IMR-90 (cell line): ENCODE results near the gene ST3GAL3. TPM values are rescaled to one million over a fixed set of nuclear protein-coding genes. Genes with fewer than 3 reads are reported as not detected.

Experiments used
- ATAC-seq: fragments of 200-7000 bp; cut with Tn5 transposase; 2 replicates; pipeline ENCODE4 v1.9.1; 2020; ENCODE audit warnings: low read depth, mild to moderate bottlenecking, moderate library complexity
- BruUV-seq: library from RNA; stranded (reverse); fragments of 400-500 nt; replicated peaks from 2 replicates; lab custom pipeline; 2021; lab: Mats Ljungman, UMichigan
- CTCF ChIA-PET: fragments of 300-600 bp; formaldehyde crosslinking; extraction: SDS; loops from one replicate; lab custom pipeline; 2021; ENCODE audit warnings: antibody characterized with exemption; lab: Yijun Ruan, JAX
- POLR2A ChIA-PET: fragments of 300-600 bp; sonication (Branson Sonifier 250); formaldehyde crosslinking; loops from one replicate; lab custom pipeline; 2022; ENCODE audit warnings: antibody characterized with exemption; ENCODE audit not compliant: unreplicated experiment; lab: Charles Lee
- DNase-seq: peaks from one replicate; pipeline ENCODE4 v3.0.0; 2013
- H2AFZ ChIP-seq: replicated peaks from 2 replicates; pipeline ENCODE3; 2013; ENCODE audit warnings: low read length, mild to moderate bottlenecking; ENCODE audit not compliant: poor library complexity
- H2AK5ac ChIP-seq: 2 replicates; pipeline ENCODE4 v1.6.1; 2013; ENCODE audit warnings: low read depth, low read length, inconsistent platforms
- H2AK9ac ChIP-seq: replicated peaks from 2 replicates; pipeline ENCODE3; 2013; ENCODE audit warnings: mild to moderate bottlenecking, low read depth, low read length, moderate library complexity; ENCODE audit not compliant: poor library complexity
- H2BK120ac ChIP-seq: 2 replicates; pipeline ENCODE4 v1.6.1; 2013; ENCODE audit warnings: low read depth, low read length, inconsistent platforms
- H2BK15ac ChIP-seq: 3 replicates; pipeline ENCODE4 v1.6.1; 2013; ENCODE audit warnings: low read depth, low read length, inconsistent platforms
- H2BK20ac ChIP-seq: 2 replicates; pipeline ENCODE4 v1.6.1; 2013; ENCODE audit warnings: low read depth, mild to moderate bottlenecking, inconsistent platforms, low read length, moderate library complexity
- H2BK5ac ChIP-seq: 2 replicates; pipeline ENCODE4 v1.6.1; 2013; ENCODE audit warnings: mild to moderate bottlenecking, low read depth, low read length, inconsistent platforms; ENCODE audit not compliant: poor library complexity, severe bottlenecking
- H3K14ac ChIP-seq: replicated peaks from 2 replicates; pipeline ENCODE4 v1.6.1; 2013; ENCODE audit warnings: low read depth, low read length, inconsistent platforms
- H3K18ac ChIP-seq: 2 replicates; pipeline ENCODE4 v1.6.1; 2013; ENCODE audit warnings: low read depth, low read length, control low read depth
- H3K23ac ChIP-seq: 2 replicates; pipeline ENCODE4 v1.6.1; 2013; ENCODE audit warnings: low read depth, low read length, inconsistent platforms
- H3K27ac ChIP-seq: 2 replicates; pipeline ENCODE4 v1.5.1; 2013; ENCODE audit warnings: mild to moderate bottlenecking, control low read depth, low read length; ENCODE audit not compliant: insufficient read depth
- H3K27me3 ChIP-seq: 2 replicates; pipeline ENCODE4 v1.6.1; 2013; ENCODE audit warnings: low read length; ENCODE audit not compliant: control insufficient read depth, insufficient read depth
- H3K36me3 ChIP-seq: 2 replicates; pipeline ENCODE4 v1.6.1; 2013; ENCODE audit warnings: low read length, mixed read lengths; ENCODE audit not compliant: control insufficient read depth, insufficient read depth
- H3K4ac ChIP-seq: 2 replicates; pipeline ENCODE4 v1.6.1; 2013; ENCODE audit warnings: low read depth, low read length, inconsistent platforms
- H3K4me1 ChIP-seq: 2 replicates; pipeline ENCODE4 v1.6.1; 2013; ENCODE audit warnings: low read length, mixed read lengths; ENCODE audit not compliant: control insufficient read depth, insufficient read depth
- H3K4me2 ChIP-seq: 2 replicates; pipeline ENCODE4 v1.6.1; 2013; ENCODE audit warnings: low read depth, mild to moderate bottlenecking, control low read depth, low read length, moderate library complexity
- H3K4me3 ChIP-seq: 2 replicates; pipeline ENCODE4 v1.5.1; 2013; ENCODE audit warnings: low read depth, mild to moderate bottlenecking, control low read depth, low read length, moderate library complexity; ENCODE audit not compliant: insufficient read depth
- H3K56ac ChIP-seq: 2 replicates; pipeline ENCODE4 v1.6.1; 2013; ENCODE audit warnings: low read length, inconsistent platforms; ENCODE audit not compliant: insufficient read depth; ENCODE audit errors: extremely low read depth
- H3K79me1 ChIP-seq, 2 experiments: 2 replicates each; pipeline ENCODE4 v1.6.1; 2013; ENCODE audit warnings: low read length in 2 of 2, inconsistent platforms in 1 of 2, low read depth in 1 of 2
- H3K9ac ChIP-seq: 2 replicates; pipeline ENCODE4 v1.6.1; 2013; ENCODE audit warnings: low read depth, low read length, control low read depth
- H3K9me1 ChIP-seq: 2 replicates; pipeline ENCODE4 v1.6.1; 2013; ENCODE audit warnings: low read length, inconsistent platforms; ENCODE audit not compliant: insufficient read depth
- H3K9me3 ChIP-seq: 2 replicates; pipeline ENCODE4 v1.6.1; 2013; ENCODE audit warnings: low read length; ENCODE audit not compliant: control insufficient read depth, insufficient read depth
- H4K20me1 ChIP-seq: 2 replicates; pipeline ENCODE4 v1.6.1; 2013; ENCODE audit warnings: low read length, inconsistent platforms; ENCODE audit not compliant: insufficient read depth
- H4K5ac ChIP-seq: 2 replicates; pipeline ENCODE4 v1.6.1; 2013; ENCODE audit warnings: mild to moderate bottlenecking, low read depth, low read length, control low read depth
- H4K8ac ChIP-seq, 2 experiments: 2 replicates each; pipeline ENCODE4 v1.6.1; 2013; ENCODE audit warnings: low read depth in 2 of 2, low read length in 2 of 2, control low read depth in 1 of 2, inconsistent platforms in 1 of 2
- H4K91ac ChIP-seq: 2 replicates; pipeline ENCODE4 v1.6.1; 2013; ENCODE audit warnings: low read depth, low read length, inconsistent platforms; ENCODE audit not compliant: insufficient read depth
- BHLHE40 ChIP-seq: fragments of 150-350 bp; IDR thresholded peaks from 2 replicates; pipeline ENCODE4 v1.6.1; 2016; ENCODE audit warnings: mild to moderate bottlenecking, low read depth, low read length
- CEBPB ChIP-seq: IDR thresholded peaks from 2 replicates; pipeline ENCODE4 v1.6.1; 2012; ENCODE audit warnings: low read depth, low read length, improper control_type of control experiment
- MAFK ChIP-seq: IDR thresholded peaks from 2 replicates; pipeline ENCODE4 v1.6.1; 2012; ENCODE audit warnings: low read depth, low read length, improper control_type of control experiment
- MAZ ChIP-seq: IDR thresholded peaks from 2 replicates; pipeline ENCODE4 v1.6.1; 2012; ENCODE audit warnings: low read depth, mild to moderate bottlenecking, low read length, improper control_type of control experiment, moderate library complexity, borderline replicate concordance
- MXI1 ChIP-seq: IDR thresholded peaks from 2 replicates; pipeline ENCODE4 v1.6.1; 2012; ENCODE audit warnings: low read depth, mild to moderate bottlenecking, low read length, moderate library complexity, borderline replicate concordance
- POLR2A ChIP-seq: IDR thresholded peaks from 2 replicates; pipeline ENCODE4 v1.6.1; 2012; ENCODE audit warnings: mild to moderate bottlenecking, low read depth, low read length
- RAD21 ChIP-seq: IDR thresholded peaks from 2 replicates; pipeline ENCODE4 v1.6.1; 2012; ENCODE audit warnings: low read length, improper control_type of control experiment
- RCOR1 ChIP-seq: IDR thresholded peaks from 2 replicates; pipeline ENCODE4 v1.6.1; 2012; ENCODE audit warnings: mild to moderate bottlenecking, low read length, improper control_type of control experiment; ENCODE audit not compliant: insufficient replicate concordance
- RFX5 ChIP-seq: IDR thresholded peaks from 2 replicates; pipeline ENCODE4 v1.8.0; 2012; ENCODE audit warnings: low read depth, mild to moderate bottlenecking, low read length, moderate library complexity
- WGBS, 2 experiments: methylation state at CpG; one replicate each; pipeline versions ENCODE4 v1.1.5 to v1.1.7; 2013; ENCODE audit warnings: missing lambda C conversion rate in 2 of 2; ENCODE audit not compliant: insufficient read length in 1 of 2; ENCODE audit errors: extremely low coverage in 2 of 2; 5-methylcytosine and 5-hydroxymethylcytosine counted together
- dilution Hi-C: fragments of 300-500 bp; cut with HindIII; formaldehyde crosslinking; loops from one replicate; pipeline ENCODE4 v1.14.3; 2018; ENCODE audit warnings: low sequenced_read_pairs; ENCODE audit not compliant: unreplicated experiment
- in situ Hi-C: fragments of 300-500 bp; cut with MboI; formaldehyde crosslinking; loops from 3 replicates; pipeline ENCODE4 v1.14.3; 2019; ENCODE audit warnings: low sequenced_read_pairs, inconsistent platforms, mixed read lengths
- intact Hi-C: fragments of 100-400 bp; cut with micrococcal nuclease; formaldehyde crosslinking; loops from 2 replicates; pipeline ENCODE4 v1.10.0; 2022
- polyA plus RNA-seq, 3 experiments: library from polyadenylated mRNA; depleted of rRNA; stranded (reverse); fragments of >200 nt; gene quantifications; 2 replicates each; pipeline ENCODE4 v1.2.3, GENCODE V29; 2012; ENCODE audit warnings: low replicate concordance in 1 of 3
- total RNA-seq: library from RNA; depleted of rRNA; stranded (reverse); fragments of >200 nt; gene quantifications from 2 replicates; pipeline ENCODE4 v1.2.3, GENCODE V29; 2012
- TF ChIP-seq, protein P1 (sequence below): fragments of 150-350 bp; IDR thresholded peaks from 2 replicates; pipeline ENCODE4 v1.6.1; 2017; ENCODE audit warnings: mild to moderate bottlenecking, antibody characterized with exemption, low read length, low read depth
- TF ChIP-seq, protein P2 (sequence below): fragments of 150-350 bp; IDR thresholded peaks from 2 replicates; pipeline ENCODE4 v1.6.1; 2016; ENCODE audit warnings: low read depth, mild to moderate bottlenecking, low read length, moderate library complexity, borderline replicate concordance

ST3GAL3 gene
- total and polyA plus RNA-seq, 2 of the 4 experiments (the other 2 are of a cell fraction), result 12.0 to 14.8 TPM

DNA sequence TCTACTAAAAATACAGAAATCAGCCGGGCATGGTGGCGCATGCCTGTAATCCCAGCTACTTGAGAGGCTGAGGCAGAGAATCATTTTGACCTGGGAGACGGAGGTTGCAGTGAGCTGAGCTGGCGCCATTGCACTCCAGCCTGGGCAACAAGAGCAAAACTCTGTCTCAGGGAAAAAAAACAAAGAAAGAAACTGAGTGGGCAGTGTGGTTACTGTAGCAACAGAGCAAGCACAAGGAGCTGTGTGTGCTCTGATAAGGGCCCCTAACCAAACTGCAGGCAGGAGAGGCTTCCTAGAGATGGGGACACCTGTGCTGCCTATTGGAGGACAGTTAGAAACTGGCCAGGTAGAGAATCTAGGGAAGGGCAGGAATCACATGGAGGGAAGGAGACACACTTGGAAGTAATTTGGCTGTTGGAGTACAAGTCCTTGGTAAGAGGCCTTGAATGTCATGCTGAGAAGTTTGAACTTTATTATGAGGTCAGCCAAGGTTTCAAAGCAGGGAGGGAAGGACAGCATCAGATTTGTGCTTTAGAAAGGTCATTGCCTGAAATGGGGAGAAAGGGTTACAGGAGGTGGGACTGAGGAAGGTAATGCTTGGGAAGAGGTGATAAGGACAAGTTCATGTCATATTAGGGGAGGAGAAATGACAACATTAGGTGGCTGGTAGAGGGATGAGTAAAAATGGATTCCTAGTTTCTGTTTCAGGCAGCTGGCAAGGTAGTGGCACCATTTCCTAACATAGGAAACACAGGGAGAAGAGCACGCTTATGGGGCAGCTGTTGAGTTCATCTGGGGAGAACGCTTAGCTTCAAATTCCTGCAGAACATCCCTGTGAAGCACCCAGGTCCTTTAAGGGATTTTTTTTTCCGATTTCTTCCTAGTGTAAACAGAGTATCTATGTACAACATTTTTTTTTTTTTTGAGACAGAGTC lies 157.0 kb downstream of the ST3GAL3 start:
- Histone ChIP-seq H4K20me1 (peaks cover 31% of the 10 kb centered on the region; the same call in 1 of the 2 replicates), H3K9me3 (no peaks in the 10 kb centered on the region), H2AK5ac (no peak overlapping the region), H3K27ac (no peak overlapping the region), H3K4me3 (no peak overlapping the region), H3K23ac (no peak overlapping the region), H3K56ac (no peak overlapping the region), H3K36me3 (no peaks in the 10 kb centered on the region), H3K18ac (no peak overlapping the region), H2BK5ac (no peak overlapping the region), H2BK20ac (no peak overlapping the region), H2AFZ (no peak overlapping the region), H2AK9ac (no peak overlapping the region), H3K4me2 (no peak overlapping the region), H3K9me1 (peaks cover 24% of the 10 kb centered on the region), H4K5ac (no peak overlapping the region), H2BK120ac (no peak overlapping the region), H2BK15ac (no peak overlapping the region; the same call in 2 of the 3 replicates), H3K9ac (no peak overlapping the region), H4K8ac (no peak overlapping the region), H3K4ac (no peak overlapping the region), H4K91ac (no peak overlapping the region), H3K79me1 (peaks cover 11 to 44% of the 10 kb centered on the region in 2 experiments), H3K27me3 (no peaks in the 10 kb centered on the region), H3K4me1 (peaks cover 14% of the 10 kb centered on the region), H3K14ac (no peak overlapping the region)
- ChIA-PET CTCF (interaction anchor here (0.6 kb wide), 1 partner anchor 117 kb away, joined by 3 read pairs; no protein-coding TSS in a partner anchor), POLR2A (no interaction called here)
- BruUV-seq, result no TSS peak
- DNase-seq (no peak), ATAC-seq (no peak)
- 93% methylated on average over 3 of the region's 7 CpGs; no CpG with 5 or more reads in 1 of the 2 experiments for WGBS, 2 experiments
- in situ Hi-C loops, result no loop called here
- dilution Hi-C loops, result no loop called here
- intact Hi-C loops, result no loop called here
- TF ChIP-seq BHLHE40 (no peak), MXI1 (no peak), MAFK (no peak), RAD21 (no peak), MAZ (no peak), CEBPB (no peak), POLR2A (no peak), RCOR1 (no peak), RFX5 (no peak)
- TF ChIP-seq, protein P1, sequence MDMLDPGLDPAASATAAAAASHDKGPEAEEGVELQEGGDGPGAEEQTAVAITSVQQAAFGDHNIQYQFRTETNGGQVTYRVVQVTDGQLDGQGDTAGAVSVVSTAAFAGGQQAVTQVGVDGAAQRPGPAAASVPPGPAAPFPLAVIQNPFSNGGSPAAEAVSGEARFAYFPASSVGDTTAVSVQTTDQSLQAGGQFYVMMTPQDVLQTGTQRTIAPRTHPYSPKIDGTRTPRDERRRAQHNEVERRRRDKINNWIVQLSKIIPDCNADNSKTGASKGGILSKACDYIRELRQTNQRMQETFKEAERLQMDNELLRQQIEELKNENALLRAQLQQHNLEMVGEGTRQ, result no peak
- TF ChIP-seq, protein P2, sequence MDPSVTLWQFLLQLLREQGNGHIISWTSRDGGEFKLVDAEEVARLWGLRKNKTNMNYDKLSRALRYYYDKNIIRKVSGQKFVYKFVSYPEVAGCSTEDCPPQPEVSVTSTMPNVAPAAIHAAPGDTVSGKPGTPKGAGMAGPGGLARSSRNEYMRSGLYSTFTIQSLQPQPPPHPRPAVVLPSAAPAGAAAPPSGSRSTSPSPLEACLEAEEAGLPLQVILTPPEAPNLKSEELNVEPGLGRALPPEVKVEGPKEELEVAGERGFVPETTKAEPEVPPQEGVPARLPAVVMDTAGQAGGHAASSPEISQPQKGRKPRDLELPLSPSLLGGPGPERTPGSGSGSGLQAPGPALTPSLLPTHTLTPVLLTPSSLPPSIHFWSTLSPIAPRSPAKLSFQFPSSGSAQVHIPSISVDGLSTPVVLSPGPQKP, result no peak
